ENCODE results near the gene ACMSD.
"Not testable (repeated sequence)": the region's sequence is repeated elsewhere in the genome, so short reads cannot be mapped to it uniquely, and the experiment has no call there.

The ACMSD gene

DNA sequence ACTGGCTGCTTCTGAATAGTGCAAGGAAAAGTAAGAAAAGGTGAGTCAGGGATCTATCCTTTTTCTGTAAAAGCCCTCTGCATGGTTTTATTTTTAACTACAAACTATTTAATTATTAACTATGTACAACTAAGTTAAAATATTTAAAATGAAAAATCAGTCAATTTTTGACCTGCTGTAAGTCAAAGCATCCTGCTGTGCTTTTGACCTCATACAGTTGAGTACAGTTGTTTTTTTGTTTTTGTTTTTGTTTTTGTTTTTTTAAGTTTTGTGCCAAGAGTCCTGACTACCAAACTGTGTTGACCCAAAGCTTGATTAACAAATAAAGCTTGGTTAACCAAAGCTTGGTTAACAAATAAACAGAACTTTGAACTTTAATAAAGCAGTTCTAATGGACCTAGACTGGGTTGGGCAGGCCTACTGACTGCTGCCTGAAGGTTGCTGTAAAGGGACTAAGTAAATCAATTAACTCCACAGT, at the start of gene ACMSD:
Gene ACMSD (plus strand): TSS at position 474 of the 478 bp plus-strand sequence. CDS start 67 bp downstream, outside the sequence.
- H3K27me3 ChIP-seq (ENCODE audit: control insufficient read depth in 2 of 2, insufficient read depth in 2 of 2, low read length in 2 of 2): no peaks in the 10 kb centered on the region
- H3K4me3 ChIP-seq (ENCODE audit: low read length in 2 of 2): no peak within 1 kb of the TSS
- no peak within 1 kb of the TSS for H3K9ac ChIP-seq (ENCODE audit: low read depth in 1 of 2, low read length in 2 of 2)
- H3K36me3 ChIP-seq (ENCODE audit: control insufficient read depth in 2 of 2, insufficient read depth in 2 of 2, low read length in 2 of 2): no peaks in the 10 kb centered on the region
- no peaks in the 10 kb centered on the region for H3K4me1 ChIP-seq (ENCODE audit: control insufficient read depth in 2 of 2, insufficient read depth in 2 of 2, low read length in 2 of 2)
- H3K9me3 ChIP-seq (ENCODE audit: control insufficient read depth in 2 of 2, low read length in 2 of 2): no peaks in the 10 kb centered on the region
- no peak within 1 kb of the TSS for H3K27ac ChIP-seq (ENCODE audit: low read depth in 2 of 2, low read length in 2 of 2)

DNA sequence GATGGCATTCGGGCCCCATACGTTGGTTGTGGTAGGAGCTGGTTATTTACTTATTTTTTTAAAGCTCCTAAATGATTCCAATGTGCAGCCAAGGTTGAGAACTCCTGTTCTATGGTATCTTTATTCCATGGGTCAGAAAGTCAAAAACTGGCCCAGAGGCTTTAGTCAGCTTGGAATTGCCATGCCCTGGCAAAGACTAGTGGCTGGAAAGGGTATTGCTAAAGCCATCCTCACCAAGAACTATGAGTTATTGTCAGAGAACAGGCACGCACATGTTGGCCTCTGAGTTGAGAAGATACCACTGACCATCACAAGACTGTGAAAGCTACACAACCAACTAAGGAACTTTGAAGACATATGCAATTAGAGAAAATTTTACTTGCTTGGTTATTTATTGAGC, 47.9 kb upstream of the ACMSD start:
- Histone ChIP-seq H3K4me1 (ENCODE audit: control insufficient read depth in 2 of 2, insufficient read depth in 2 of 2, low read length in 2 of 2) (no peaks in the 10 kb centered on the region), H3K9me3 (ENCODE audit: control insufficient read depth in 2 of 2, low read length in 2 of 2) (no peaks in the 10 kb centered on the region), H3K36me3 (ENCODE audit: control insufficient read depth in 2 of 2, insufficient read depth in 2 of 2, low read length in 2 of 2) (no peaks in the 10 kb centered on the region), H3K27ac (ENCODE audit: low read depth in 2 of 2, low read length in 2 of 2) (no peak overlapping the region), H3K4me3 (ENCODE audit: low read length in 2 of 2) (no peak overlapping the region), H3K9ac (ENCODE audit: low read depth in 1 of 2, low read length in 2 of 2) (no peak overlapping the region), H3K27me3 (ENCODE audit: control insufficient read depth in 2 of 2, insufficient read depth in 2 of 2, low read length in 2 of 2) (no peaks in the 10 kb centered on the region)

DNA sequence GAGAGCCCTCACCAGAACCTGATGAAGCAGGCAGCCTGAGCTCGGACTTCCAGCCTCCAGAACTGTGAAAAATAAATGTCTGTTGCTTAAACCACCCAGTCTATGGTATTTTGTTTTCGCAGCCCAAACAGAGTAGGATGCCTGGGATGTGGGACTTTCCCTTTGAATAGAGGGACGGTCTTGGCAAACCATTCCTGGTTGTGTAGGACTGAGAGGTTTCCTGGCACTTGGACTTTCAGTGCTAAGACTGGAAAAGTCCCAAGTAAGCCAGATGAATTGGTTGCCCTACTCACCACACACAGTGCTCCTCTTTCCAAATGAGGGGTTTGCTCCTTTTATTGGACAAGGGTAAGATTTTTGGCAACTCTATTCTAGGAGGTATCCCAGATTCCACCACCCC, 46.8 kb upstream of the ACMSD start:
- no peaks in the 10 kb centered on the region for H3K36me3 ChIP-seq (ENCODE audit: control insufficient read depth in 2 of 2, insufficient read depth in 2 of 2, low read length in 2 of 2)
- H3K9me3 ChIP-seq (ENCODE audit: control insufficient read depth in 2 of 2, low read length in 2 of 2): no peaks in the 10 kb centered on the region
- no peaks in the 10 kb centered on the region for H3K4me1 ChIP-seq (ENCODE audit: control insufficient read depth in 2 of 2, insufficient read depth in 2 of 2, low read length in 2 of 2)
- no peaks in the 10 kb centered on the region for H3K27me3 ChIP-seq (ENCODE audit: control insufficient read depth in 2 of 2, insufficient read depth in 2 of 2, low read length in 2 of 2)
- no peak overlapping the region for H3K27ac ChIP-seq (ENCODE audit: low read depth in 2 of 2, low read length in 2 of 2)
- H3K4me3 ChIP-seq (ENCODE audit: low read length in 2 of 2): no peak overlapping the region
- H3K9ac ChIP-seq (ENCODE audit: low read depth in 1 of 2, low read length in 2 of 2): no peak overlapping the region

DNA sequence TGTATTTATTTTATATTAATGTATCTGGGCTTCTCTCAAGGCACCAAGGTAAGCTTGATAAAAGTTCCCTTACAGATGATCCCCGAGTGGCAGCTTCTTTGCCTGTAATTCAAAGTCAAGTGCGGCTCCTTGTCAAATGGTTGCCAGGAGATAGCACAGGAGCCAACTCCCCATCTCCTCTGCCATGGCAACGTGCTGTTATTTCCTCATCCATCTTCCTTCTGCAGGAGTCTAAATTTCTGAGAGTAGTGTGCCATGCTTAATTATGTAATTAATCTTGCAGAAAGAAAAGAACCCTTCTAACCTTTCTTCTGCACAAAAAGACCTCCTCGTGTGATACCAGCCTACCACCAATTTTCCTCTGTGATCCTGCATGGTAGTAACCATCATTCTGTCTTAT, 46.2 kb upstream of the ACMSD start:
- Histone ChIP-seq H3K27ac (ENCODE audit: low read depth in 2 of 2, low read length in 2 of 2) (no peak overlapping the region), H3K4me1 (ENCODE audit: control insufficient read depth in 2 of 2, insufficient read depth in 2 of 2, low read length in 2 of 2) (no peaks in the 10 kb centered on the region), H3K9ac (ENCODE audit: low read depth in 1 of 2, low read length in 2 of 2) (no peak overlapping the region), H3K27me3 (ENCODE audit: control insufficient read depth in 2 of 2, insufficient read depth in 2 of 2, low read length in 2 of 2) (no peaks in the 10 kb centered on the region), H3K9me3 (ENCODE audit: control insufficient read depth in 2 of 2, low read length in 2 of 2) (no peaks in the 10 kb centered on the region), H3K36me3 (ENCODE audit: control insufficient read depth in 2 of 2, insufficient read depth in 2 of 2, low read length in 2 of 2) (no peaks in the 10 kb centered on the region), H3K4me3 (ENCODE audit: low read length in 2 of 2) (no peak overlapping the region)

DNA sequence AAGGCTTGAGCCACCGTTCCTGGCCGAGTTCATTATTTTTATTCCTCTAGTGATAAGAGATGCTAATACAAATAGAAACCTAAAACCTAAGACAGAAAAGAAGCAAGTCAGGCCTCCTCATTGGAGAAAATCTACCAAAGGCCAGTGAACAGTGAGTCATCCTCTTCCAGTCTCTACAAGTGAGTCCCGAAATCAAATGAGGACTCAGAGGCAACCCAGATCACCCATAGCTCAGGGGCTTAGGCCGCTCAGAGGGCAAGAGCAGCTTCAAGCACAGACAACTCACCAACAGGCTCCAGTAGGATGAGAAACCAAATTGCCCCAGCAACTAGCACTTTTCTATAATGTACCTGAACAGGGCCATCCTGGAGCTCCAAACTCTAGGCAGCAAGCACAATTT, 42.7 kb upstream of the ACMSD start:
- no peaks in the 10 kb centered on the region for H3K9me3 ChIP-seq (ENCODE audit: control insufficient read depth in 2 of 2, low read length in 2 of 2)
- H3K4me1 ChIP-seq (ENCODE audit: control insufficient read depth in 2 of 2, insufficient read depth in 2 of 2, low read length in 2 of 2): no peaks in the 10 kb centered on the region
- H3K27me3 ChIP-seq (ENCODE audit: control insufficient read depth in 2 of 2, insufficient read depth in 2 of 2, low read length in 2 of 2): no peaks in the 10 kb centered on the region
- H3K27ac ChIP-seq (ENCODE audit: low read depth in 2 of 2, low read length in 2 of 2): no peak overlapping the region
- H3K9ac ChIP-seq (ENCODE audit: low read depth in 1 of 2, low read length in 2 of 2): no peak overlapping the region
- H3K36me3 ChIP-seq (ENCODE audit: control insufficient read depth in 2 of 2, insufficient read depth in 2 of 2, low read length in 2 of 2): no peaks in the 10 kb centered on the region
- H3K4me3 ChIP-seq (ENCODE audit: low read length in 2 of 2): no peak overlapping the region

DNA sequence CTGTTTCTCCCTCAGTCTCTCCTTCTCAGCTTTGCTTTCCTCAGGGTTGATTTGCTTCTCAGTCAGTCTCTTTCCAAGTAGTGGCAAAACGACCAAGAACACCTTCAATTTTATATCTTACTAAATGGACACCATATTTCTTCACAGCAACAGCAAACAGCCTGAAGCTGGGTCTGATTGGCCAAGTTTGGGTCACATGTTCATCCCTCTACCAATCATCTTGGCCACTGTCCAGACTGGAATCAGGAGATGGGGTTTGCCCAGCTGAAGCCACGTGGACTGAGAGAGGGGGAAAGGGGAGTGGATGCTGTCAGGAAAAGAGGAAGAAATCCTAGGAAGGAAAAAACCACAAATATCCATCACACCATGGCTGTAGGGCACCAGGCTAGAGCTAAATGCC, 42.0 kb upstream of the ACMSD start:
- H3K27me3 ChIP-seq (ENCODE audit: control insufficient read depth in 2 of 2, insufficient read depth in 2 of 2, low read length in 2 of 2): no peaks in the 10 kb centered on the region
- no peaks in the 10 kb centered on the region for H3K36me3 ChIP-seq (ENCODE audit: control insufficient read depth in 2 of 2, insufficient read depth in 2 of 2, low read length in 2 of 2)
- H3K4me3 ChIP-seq (ENCODE audit: low read length in 2 of 2): no peak overlapping the region
- H3K9ac ChIP-seq (ENCODE audit: low read depth in 1 of 2, low read length in 2 of 2): no peak overlapping the region
- no peaks in the 10 kb centered on the region for H3K4me1 ChIP-seq (ENCODE audit: control insufficient read depth in 2 of 2, insufficient read depth in 2 of 2, low read length in 2 of 2)
- H3K9me3 ChIP-seq (ENCODE audit: control insufficient read depth in 2 of 2, low read length in 2 of 2): no peaks in the 10 kb centered on the region
- H3K27ac ChIP-seq (ENCODE audit: low read depth in 2 of 2, low read length in 2 of 2): no peak overlapping the region

DNA sequence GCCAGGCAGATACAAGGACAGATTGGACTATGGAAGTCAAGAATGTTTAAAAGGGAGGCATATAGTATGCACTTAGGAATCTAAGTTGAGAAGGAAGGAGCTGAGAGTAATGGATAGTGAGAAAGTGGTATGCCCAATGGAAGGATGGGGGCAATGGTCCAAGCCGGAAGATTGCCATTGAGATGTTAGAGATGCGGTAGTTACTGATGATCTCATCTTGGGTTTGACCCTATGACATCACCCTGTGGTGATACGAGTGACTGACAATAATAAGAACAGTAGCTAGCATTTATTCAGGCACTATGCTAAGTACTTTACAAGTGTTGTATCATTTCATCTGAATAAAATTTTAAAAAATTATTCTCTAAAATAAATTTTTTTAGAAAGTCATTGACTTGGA, 38.5 kb upstream of the ACMSD start:
- Histone ChIP-seq H3K4me1 (ENCODE audit: control insufficient read depth in 2 of 2, insufficient read depth in 2 of 2, low read length in 2 of 2) (no peaks in the 10 kb centered on the region), H3K27me3 (ENCODE audit: control insufficient read depth in 2 of 2, insufficient read depth in 2 of 2, low read length in 2 of 2) (no peaks in the 10 kb centered on the region), H3K36me3 (ENCODE audit: control insufficient read depth in 2 of 2, insufficient read depth in 2 of 2, low read length in 2 of 2) (no peaks in the 10 kb centered on the region), H3K27ac (ENCODE audit: low read depth in 2 of 2, low read length in 2 of 2) (no peak overlapping the region), H3K4me3 (ENCODE audit: low read length in 2 of 2) (no peak overlapping the region), H3K9me3 (ENCODE audit: control insufficient read depth in 2 of 2, low read length in 2 of 2) (peaks cover 0 to 2% of the 10 kb centered on the region in 2 donors), H3K9ac (ENCODE audit: low read depth in 1 of 2, low read length in 2 of 2) (no peak overlapping the region)

DNA sequence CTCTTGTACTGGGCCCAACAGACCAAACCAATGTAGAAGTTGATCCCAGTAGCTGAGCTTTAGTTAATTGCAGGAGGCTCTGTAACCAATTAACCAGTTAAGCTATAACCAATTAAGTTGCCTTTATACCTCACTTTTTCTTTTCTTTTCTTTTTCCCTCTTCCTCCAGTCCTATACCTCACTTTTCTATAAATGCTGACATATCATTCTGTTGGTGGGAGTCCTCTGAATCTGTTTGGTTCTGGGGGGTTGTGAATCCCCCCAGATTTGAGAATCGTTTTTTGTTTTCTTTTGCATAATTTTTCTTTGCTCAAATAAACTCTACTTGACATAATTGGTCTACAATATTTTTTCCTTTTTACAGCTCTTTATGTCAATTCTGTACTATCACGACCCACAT, 38.1 kb upstream of the ACMSD start:
- Histone ChIP-seq H3K27ac (ENCODE audit: low read depth in 2 of 2, low read length in 2 of 2) (no peak overlapping the region), H3K4me3 (ENCODE audit: low read length in 2 of 2) (no peak overlapping the region), H3K9me3 (ENCODE audit: control insufficient read depth in 2 of 2, low read length in 2 of 2) (peaks cover 0 to 2% of the 10 kb centered on the region in 2 donors), H3K27me3 (ENCODE audit: control insufficient read depth in 2 of 2, insufficient read depth in 2 of 2, low read length in 2 of 2) (no peaks in the 10 kb centered on the region), H3K36me3 (ENCODE audit: control insufficient read depth in 2 of 2, insufficient read depth in 2 of 2, low read length in 2 of 2) (no peaks in the 10 kb centered on the region), H3K9ac (ENCODE audit: low read depth in 1 of 2, low read length in 2 of 2) (no peak overlapping the region), H3K4me1 (ENCODE audit: control insufficient read depth in 2 of 2, insufficient read depth in 2 of 2, low read length in 2 of 2) (no peaks in the 10 kb centered on the region)

DNA sequence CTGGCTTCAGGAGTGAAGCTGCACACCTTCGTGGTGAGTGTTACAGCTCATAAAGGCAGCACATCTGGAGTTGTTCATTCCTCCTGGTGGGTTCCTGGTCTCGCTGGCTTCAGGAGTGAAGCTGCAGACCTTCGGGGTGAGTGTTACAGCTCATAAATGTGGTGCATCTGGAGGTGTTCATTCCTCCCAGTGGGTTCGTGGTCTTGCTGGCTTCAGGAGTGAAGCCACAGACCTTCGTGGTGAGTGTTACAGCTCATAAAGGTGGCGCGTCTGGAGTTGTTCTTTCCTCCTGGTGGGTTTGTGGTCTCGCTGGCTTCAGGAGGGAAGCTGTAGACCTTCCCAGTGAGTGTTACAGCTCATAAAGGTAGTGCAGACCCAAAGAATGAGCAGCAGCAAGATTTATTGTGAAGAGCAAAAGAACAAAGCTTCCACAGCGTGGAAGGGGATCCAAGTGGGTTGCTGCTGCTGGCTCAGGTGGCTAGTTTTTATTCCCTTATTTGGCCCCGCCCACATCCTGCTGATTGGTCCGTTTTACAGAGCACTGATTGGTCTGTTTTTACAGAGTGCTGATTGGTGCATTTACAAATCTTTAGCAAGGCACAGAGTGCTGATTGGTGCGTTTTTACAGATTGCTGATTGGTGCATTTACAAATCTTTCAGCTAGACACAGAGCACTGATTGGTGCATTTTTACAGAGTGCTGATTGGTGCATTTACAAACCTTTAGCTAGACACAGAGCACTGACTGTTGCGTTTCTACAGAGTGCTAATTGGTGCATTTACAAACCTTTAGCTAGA, 34.6 kb upstream of the ACMSD start:
- H3K9ac ChIP-seq (ENCODE audit: low read depth in 1 of 2, low read length in 2 of 2): not testable (repeated sequence)

DNA sequence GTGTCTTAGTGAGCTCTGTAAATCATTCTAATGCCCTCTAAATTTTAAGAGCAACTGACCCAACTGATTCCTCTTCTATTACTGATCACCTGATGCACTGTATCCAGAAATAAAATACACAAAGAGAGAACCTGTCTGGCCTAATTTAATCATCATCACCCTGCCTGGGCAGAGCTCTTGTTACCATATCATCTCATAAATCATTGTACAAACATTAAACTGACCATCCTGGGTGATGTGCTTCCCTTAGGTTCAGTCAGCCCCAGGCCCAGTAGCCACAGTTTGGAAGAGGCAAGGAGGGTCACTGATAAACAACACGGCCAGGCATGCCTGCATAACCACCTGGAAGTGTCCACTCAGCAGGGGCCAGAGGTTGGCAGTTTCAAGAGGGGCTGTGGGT, 22.7 kb upstream of the ACMSD start:
- no peak overlapping the region for H3K9ac ChIP-seq (ENCODE audit: low read depth in 1 of 2, low read length in 2 of 2)
- no peaks in the 10 kb centered on the region for H3K36me3 ChIP-seq (ENCODE audit: control insufficient read depth in 2 of 2, insufficient read depth in 2 of 2, low read length in 2 of 2)
- no peaks in the 10 kb centered on the region for H3K9me3 ChIP-seq (ENCODE audit: control insufficient read depth in 2 of 2, low read length in 2 of 2)

More for the DNA sequence above, 34.6 kb upstream of the ACMSD start:
- H3K4me1 ChIP-seq (ENCODE audit: control insufficient read depth in 2 of 2, insufficient read depth in 2 of 2, low read length in 2 of 2); H3K36me3 ChIP-seq (ENCODE audit: control insufficient read depth in 2 of 2, insufficient read depth in 2 of 2, low read length in 2 of 2); H3K27me3 ChIP-seq (ENCODE audit: control insufficient read depth in 2 of 2, insufficient read depth in 2 of 2, low read length in 2 of 2); H3K27ac ChIP-seq (ENCODE audit: low read depth in 2 of 2, low read length in 2 of 2); H3K4me3 ChIP-seq (ENCODE audit: low read length in 2 of 2); H3K9me3 ChIP-seq (ENCODE audit: control insufficient read depth in 2 of 2, low read length in 2 of 2): not testable (repeated sequence)

More for the DNA sequence above, 22.7 kb upstream of the ACMSD start:
- H3K4me3 ChIP-seq (ENCODE audit: low read length in 2 of 2): no peak overlapping the region
- no peaks in the 10 kb centered on the region for H3K4me1 ChIP-seq (ENCODE audit: control insufficient read depth in 2 of 2, insufficient read depth in 2 of 2, low read length in 2 of 2)
- H3K27me3 ChIP-seq (ENCODE audit: control insufficient read depth in 2 of 2, insufficient read depth in 2 of 2, low read length in 2 of 2): no peaks in the 10 kb centered on the region
- no peak overlapping the region for H3K27ac ChIP-seq (ENCODE audit: low read depth in 2 of 2, low read length in 2 of 2)
